Central memory CD8-positive, alpha-beta T cell (primary cell): ENCODE measurements around the gene GFM2.
"Not testable (repeated sequence)": the region's sequence is repeated elsewhere in the genome, so short reads cannot be mapped to it uniquely, and the experiment has no call there.

Source experiments
- ATAC-seq: fragments of 150-1000 bp; cut with Tn5 transposase; replicated peaks from 2 replicates; pipeline ENCODE4 v1.10.0; 2022; ENCODE audit warnings: mild to moderate bottlenecking, moderate FRiP score, moderate number of reproducible peaks; ENCODE audit not compliant: poor library complexity, severe bottlenecking; ENCODE audit errors: extremely low read depth
- DNase-seq, 2 donors: peaks; one replicate each; pipeline ENCODE4 v3.0.0; 2021; ENCODE audit warnings: low spot score in 2 of 2
- H3K27ac Mint-ChIP-seq: one replicate; pipeline ENCODE4 v1.8.0; 2022; ENCODE audit warnings: low read depth, mild to moderate bottlenecking, moderate library complexity, mixed read lengths
- H3K27me3 Mint-ChIP-seq: one replicate; pipeline ENCODE4 v1.8.0; 2022; ENCODE audit warnings: mixed read lengths
- H3K36me3 Mint-ChIP-seq: one replicate; pipeline ENCODE4 v1.8.0; 2022; ENCODE audit warnings: mild to moderate bottlenecking, moderate library complexity, mixed read lengths; ENCODE audit not compliant: insufficient read depth
- H3K4me1 Mint-ChIP-seq: one replicate; pipeline ENCODE4 v1.8.0; 2022; ENCODE audit warnings: mixed read lengths
- H3K4me3 Mint-ChIP-seq: one replicate; pipeline ENCODE4 v1.8.0; 2022; ENCODE audit warnings: mild to moderate bottlenecking, moderate library complexity, mixed read lengths
- H3K9me3 Mint-ChIP-seq: one replicate; pipeline ENCODE4 v1.8.0; 2022; ENCODE audit warnings: mixed read lengths

The GFM2 gene

DNA sequence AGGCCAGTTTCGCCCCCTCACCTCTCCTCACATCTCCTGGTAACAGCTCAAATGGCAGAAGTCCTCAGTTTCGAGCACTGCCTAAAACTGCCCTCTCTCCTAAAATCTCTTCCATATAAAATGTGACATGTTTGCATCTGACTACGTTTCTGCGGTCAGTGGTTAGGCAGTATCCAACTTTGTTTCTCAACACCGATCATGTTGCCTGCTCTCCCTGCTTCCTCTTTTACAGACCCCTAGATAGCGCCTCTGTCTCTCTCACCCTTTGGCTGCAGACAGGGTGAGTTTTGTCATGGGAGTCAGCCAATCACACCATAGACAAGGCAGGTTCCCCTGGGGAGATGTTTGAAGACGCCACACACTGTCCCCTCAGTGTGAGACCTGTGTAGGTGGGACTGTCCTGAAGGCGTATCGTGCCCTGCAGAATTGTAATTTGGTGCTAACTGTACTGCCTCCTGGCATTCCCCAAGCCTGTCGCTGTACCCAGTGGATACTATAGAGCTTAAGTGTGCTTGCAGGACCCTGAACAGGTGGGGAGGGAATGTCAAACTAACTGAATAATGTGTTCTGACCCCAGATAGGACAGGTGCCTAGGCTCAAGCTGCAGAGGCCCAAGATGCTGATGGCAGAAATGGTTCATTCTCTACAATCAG lies 80.8 kb downstream of the GFM2 start:
- no peak for ATAC-seq
- peak overlapping the region; percentile 79 for H3K4me3 Mint-ChIP-seq

DNA sequence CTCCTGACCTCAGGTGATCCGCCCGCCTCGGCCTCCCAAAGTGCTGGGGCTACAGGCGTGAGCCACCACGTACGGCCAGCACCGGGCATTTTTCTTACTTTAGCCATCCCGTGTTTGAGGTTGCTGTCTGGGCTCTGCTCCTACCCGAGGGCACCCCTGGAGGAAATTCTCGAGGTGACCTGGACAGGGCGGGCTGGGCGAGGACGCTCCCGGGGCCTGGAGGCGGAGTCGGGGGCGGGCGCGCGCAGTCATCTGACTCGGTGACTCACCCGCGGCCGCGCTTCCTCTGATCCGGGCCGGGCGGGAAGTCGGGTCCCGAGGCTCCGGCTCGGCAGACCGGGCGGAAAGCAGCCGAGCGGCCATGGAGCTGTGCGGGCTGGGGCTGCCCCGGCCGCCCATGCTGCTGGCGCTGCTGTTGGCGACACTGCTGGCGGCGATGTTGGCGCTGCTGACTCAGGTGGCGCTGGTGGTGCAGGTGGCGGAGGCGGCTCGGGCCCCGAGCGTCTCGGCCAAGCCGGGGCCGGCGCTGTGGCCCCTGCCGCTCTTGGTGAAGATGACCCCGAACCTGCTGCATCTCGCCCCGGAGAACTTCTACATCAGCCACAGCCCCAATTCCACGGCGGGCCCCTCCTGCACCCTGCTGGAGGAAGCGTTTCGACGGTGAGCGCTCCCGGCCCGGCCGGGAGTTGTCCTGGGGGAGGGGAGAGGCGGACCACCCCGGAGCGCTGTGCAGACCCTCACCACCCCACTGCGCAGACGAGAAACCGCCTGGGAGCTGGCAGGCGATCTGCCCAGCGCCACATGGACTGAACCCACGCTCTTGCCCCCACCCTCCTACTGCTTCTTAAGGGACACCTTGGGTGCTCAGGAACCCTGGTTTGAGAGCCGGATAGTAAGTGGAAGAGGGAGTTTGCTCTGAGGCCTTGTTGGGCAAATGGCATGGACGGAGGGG lies 81.7 kb downstream of the GFM2 start, which contains the start of gene HEXB:
TSS of gene HEXB (plus strand) at position 334 of the 952 bp plus-strand sequence. CDS start at position 362, 28 bp downstream.
- Mint-ChIP-seq H3K36me3 (peaks cover 9% of the 10 kb centered on the region), H3K27ac (peak within 1 kb of the TSS; percentile 52), H3K4me1 (peaks cover 19% of the 10 kb centered on the region), H3K9me3 (no peaks in the 10 kb centered on the region), H3K27me3 (peaks cover 2% of the 10 kb centered on the region), H3K4me3 (peak within 1 kb of the TSS; percentile 79)
- ATAC-seq (peak; percentile 94), DNase-seq (peak; percentile 64 to 66)

More for the DNA sequence above, 80.8 kb downstream of the GFM2 start:
- H3K27ac Mint-ChIP-seq: peak overlapping the region; percentile 52
- no peaks in the 10 kb centered on the region for H3K9me3 Mint-ChIP-seq
- H3K36me3 Mint-ChIP-seq: peaks cover 11% of the 10 kb centered on the region
- H3K4me1 Mint-ChIP-seq: peaks cover 19% of the 10 kb centered on the region
- no peaks in the 10 kb centered on the region for H3K27me3 Mint-ChIP-seq
- DNase-seq: no peak

DNA sequence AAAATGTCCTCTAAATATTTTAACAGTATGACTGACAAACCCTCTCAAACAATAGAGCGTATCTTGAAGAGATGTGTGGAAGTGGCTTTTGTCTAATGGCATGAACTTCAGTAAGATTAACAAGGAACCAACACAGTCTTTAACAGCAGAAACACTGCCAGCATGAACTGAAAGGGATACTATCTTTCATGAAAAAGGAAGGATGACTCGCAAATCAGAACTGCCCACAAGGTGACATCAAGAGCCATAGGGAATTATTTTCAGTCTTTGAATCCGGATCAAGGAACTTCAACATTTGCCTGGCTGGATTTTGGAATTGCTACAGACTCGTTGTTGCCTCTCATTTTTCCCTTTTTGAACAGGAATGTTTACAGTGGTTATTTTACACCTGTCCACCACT lies 87.0 kb downstream of the GFM2 start:
- H3K27ac Mint-ChIP-seq: no peak overlapping the region

DNA sequence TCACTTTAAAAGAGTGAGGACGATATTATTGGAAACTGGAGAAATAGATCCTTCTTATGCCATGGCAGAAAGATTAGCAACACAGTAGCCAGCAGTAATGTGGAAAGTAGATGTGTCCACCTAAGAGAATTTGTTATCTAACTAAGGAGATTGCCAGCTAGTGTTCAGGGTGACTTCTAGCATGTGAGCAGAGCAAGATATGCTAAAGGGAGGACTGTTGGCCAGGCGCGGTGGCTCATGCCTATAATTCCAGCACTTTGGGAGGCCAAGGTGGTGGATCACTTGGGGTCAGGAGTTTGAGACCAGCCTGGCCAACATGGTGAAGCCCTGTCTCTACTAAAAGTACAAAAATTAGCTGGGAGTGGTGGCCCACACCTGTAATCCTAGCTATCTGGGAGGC lies 87.6 kb downstream of the GFM2 start:
- not testable (repeated sequence) for ATAC-seq, H3K27ac Mint-ChIP-seq, H3K9me3 Mint-ChIP-seq, DNase-seq, H3K4me1 Mint-ChIP-seq, H3K36me3 Mint-ChIP-seq, H3K4me3 Mint-ChIP-seq
- H3K27me3 Mint-ChIP-seq: peaks cover 20% of the 10 kb centered on the region

More for the DNA sequence above, 87.0 kb downstream of the GFM2 start:
- H3K4me1 Mint-ChIP-seq: no peaks in the 10 kb centered on the region
- DNase-seq: no peak
- ATAC-seq: no peak
- no peak overlapping the region for H3K4me3 Mint-ChIP-seq
- no peaks in the 10 kb centered on the region for H3K9me3 Mint-ChIP-seq
- H3K27me3 Mint-ChIP-seq: peaks cover 20% of the 10 kb centered on the region
- peaks cover 4% of the 10 kb centered on the region for H3K36me3 Mint-ChIP-seq

DNA sequence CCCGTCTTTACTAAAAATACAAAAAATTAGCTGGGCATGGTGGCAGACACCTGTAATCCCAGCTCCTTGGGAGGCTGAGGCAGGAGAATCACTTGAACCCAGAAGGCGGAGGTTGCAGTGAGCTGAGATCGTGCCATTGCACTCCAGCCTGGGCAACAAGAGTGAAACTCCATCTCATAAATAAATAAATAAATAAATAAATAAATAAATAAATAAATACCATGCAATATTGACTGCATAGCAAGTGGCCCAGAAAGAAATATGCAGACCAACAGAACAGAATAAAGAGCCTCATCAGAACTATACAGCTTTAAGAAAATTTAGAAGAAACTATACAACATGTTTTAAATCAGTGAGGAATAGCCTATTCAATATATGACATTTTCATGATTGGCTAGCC lies 88.8 kb downstream of the GFM2 start:
- not testable (repeated sequence) for H3K4me3 Mint-ChIP-seq, DNase-seq, H3K36me3 Mint-ChIP-seq, H3K4me1 Mint-ChIP-seq, H3K9me3 Mint-ChIP-seq, H3K27ac Mint-ChIP-seq, ATAC-seq
- H3K27me3 Mint-ChIP-seq: peaks cover 20% of the 10 kb centered on the region

DNA sequence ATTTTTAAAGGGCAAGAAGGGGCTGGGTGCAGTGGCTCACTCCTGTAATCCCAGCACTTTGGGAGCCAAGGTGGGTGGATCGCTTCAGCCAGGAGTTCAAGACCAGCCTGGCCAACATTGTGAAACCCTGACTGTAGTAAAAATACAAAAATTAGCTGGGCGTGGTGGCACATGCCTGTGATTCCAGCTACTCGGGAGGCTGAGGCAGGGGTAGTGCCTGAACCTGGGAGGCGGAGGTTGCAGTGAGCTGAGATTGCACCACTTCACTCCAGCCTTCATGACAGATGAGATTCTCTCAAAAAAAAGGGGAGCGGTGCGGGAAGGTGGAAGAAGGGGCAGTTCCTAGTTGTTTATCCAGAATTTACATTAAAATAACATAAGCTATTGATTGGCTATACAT lies 90.5 kb downstream of the GFM2 start:
- H3K9me3 Mint-ChIP-seq, H3K27ac Mint-ChIP-seq, DNase-seq, H3K36me3 Mint-ChIP-seq, H3K4me1 Mint-ChIP-seq, ATAC-seq, H3K4me3 Mint-ChIP-seq: not testable (repeated sequence)
- peaks cover 32% of the 10 kb centered on the region for H3K27me3 Mint-ChIP-seq

DNA sequence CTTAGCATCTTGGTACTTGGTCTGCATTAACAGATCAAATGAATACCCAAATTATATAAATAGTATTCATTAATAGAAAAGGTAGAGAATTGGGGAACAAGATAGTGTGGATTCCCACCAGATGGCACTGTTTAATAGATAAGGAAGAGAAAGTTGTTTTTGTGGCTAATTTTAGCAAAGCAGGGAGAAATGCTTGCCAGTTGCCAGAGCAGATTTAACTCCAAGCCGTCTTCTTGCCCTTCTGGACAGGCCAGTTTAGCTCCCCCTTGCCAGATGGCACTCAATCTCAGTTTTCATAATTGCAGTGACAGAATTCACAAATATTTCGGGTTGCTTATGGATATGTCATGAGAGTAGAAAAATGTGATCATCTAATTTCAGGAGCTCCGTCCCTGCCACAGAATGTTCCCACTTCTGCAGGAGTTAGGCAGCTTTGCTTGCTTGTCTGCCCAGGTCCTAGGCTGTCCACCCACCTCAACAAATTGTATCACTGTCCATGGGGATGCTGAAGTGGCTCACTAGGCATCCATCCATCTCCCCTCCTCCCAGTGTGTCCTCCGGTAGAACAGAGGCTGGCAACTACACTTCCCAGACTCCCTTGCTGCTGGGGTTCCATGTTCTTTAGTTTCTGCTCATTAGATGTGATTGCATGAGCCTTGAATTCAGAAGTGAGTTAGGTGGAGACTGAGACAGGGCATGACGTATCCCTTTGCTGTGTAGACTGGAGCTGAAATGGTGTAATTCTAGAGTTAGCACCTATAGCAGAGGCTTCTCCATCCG lies 93.7 kb downstream of the GFM2 start:
- Mint-ChIP-seq H3K9me3 (no peaks in the 10 kb centered on the region), H3K4me3 (no peak overlapping the region), H3K36me3 (no peaks in the 10 kb centered on the region), H3K4me1 (no peaks in the 10 kb centered on the region), H3K27me3 (peaks cover 12% of the 10 kb centered on the region), H3K27ac (no peak overlapping the region)
- DNase-seq: no peak
- no peak for ATAC-seq

DNA sequence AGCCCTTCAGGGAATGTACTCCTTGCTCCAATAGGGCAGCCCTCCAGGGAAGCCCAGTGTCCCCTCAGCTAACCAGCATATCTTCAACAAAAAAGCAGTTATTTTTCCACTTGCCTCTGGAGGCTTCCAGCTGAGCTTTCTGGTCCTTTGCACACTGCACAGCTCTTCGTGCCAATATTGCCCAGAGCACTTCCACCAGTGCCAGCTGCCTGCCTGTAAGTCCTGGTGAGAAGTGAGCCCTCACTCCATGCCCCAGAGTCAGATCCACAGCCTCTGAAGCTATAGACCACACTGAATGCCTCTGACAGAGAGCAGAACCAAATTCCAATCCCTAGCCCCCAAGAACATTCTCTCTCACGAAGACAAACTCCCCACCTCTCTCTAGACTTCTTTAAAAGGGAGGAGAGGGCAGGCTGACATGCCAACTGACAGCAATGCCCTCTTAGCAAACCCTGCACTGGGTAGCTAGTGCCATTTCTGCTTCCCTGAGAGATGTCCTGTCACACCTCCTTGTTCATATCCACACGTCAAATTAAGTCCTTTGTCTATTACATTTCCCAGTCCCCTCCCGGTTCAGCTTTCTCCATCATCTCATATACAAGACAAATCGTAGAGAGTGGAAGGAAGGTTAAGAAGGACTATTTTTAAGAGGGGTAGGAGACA lies 94.6 kb downstream of the GFM2 start:
- H3K27ac Mint-ChIP-seq: no peak overlapping the region
- H3K4me1 Mint-ChIP-seq: no peaks in the 10 kb centered on the region
- no peaks in the 10 kb centered on the region for H3K36me3 Mint-ChIP-seq
- ATAC-seq (no peak), DNase-seq (no peak)
- H3K27me3 Mint-ChIP-seq: peaks cover 12% of the 10 kb centered on the region
- no peaks in the 10 kb centered on the region for H3K9me3 Mint-ChIP-seq
- H3K4me3 Mint-ChIP-seq: no peak overlapping the region
